AG04449 (cell line): ENCODE measurements around the gene PLXNA4.

ENCODE experiments used
- CTCF ChIA-PET: fragments of 350-600 bp; formaldehyde crosslinking; extraction: SDS; loops from one replicate; lab custom pipeline; 2021; ENCODE audit warnings: antibody characterized with exemption; lab: Yijun Ruan, JAX
- POLR2A ChIA-PET: fragments of 400-600, 350-600 bp; formaldehyde crosslinking; extraction: SDS; loops from one replicate; lab custom pipeline; 2020; ENCODE audit warnings: antibody characterized with exemption, inconsistent platforms; lab: Yijun Ruan, JAX
- DNase-seq: peaks from one replicate; pipeline ENCODE4 v3.0.0-alpha.2; 2010; ENCODE audit warnings: low read depth, low spot score
- H3K4me3 ChIP-seq: 2 replicates; pipeline ENCODE4 v1.5.1; 2011; ENCODE audit warnings: low read depth, mild to moderate bottlenecking, control low read depth, low read length
- CTCF ChIP-seq: IDR thresholded peaks from one replicate; pipeline ENCODE4 v1.5.1; 2011; ENCODE audit warnings: mild to moderate bottlenecking, moderate library complexity, low read length, control low read depth, inconsistent platforms; ENCODE audit not compliant: insufficient read depth; ENCODE audit errors: missing control alignments

The PLXNA4 gene

GRCh38 chr7:132548489-132549078 is 27.7 kb downstream of the PLXNA4 start:
- POLR2A ChIA-PET = no interaction called here
- CTCF ChIA-PET = interaction anchor here (1.2 kb wide), 1 partner anchor 32 kb away, joined by 3 read pairs; no protein-coding TSS in a partner anchor
- TF ChIP-seq CTCF = no peak
- no peak for DNase-seq
- H3K4me3 ChIP-seq = no peak overlapping the region

GRCh38 chr7:132547821-132548220 is 28.4 kb downstream of the PLXNA4 start:
- no peak overlapping the region for H3K4me3 ChIP-seq
- no peak for TF ChIP-seq CTCF
- DNase-seq = no peak
- POLR2A ChIA-PET = no interaction called here
- CTCF ChIA-PET = interaction anchor here (1.2 kb wide), 1 partner anchor 33 kb away, joined by 3 read pairs; no protein-coding TSS in a partner anchor

- CTCF ChIA-PET = no interaction called here
- H3K4me3 ChIP-seq = no peak overlapping the region
- TF ChIP-seq CTCF = no peak
- POLR2A ChIA-PET = no interaction called here
- DNase-seq = no peak
Observed at GRCh38 chr7:132546366-132547127, 29.7 kb downstream of the PLXNA4 start.

- no peak overlapping the region for H3K4me3 ChIP-seq
- CTCF ChIA-PET = no interaction called here
- no peak for DNase-seq
- TF ChIP-seq CTCF = no peak
- POLR2A ChIA-PET = no interaction called here
Observed at GRCh38 chr7:132545756-132546155, 30.5 kb downstream of the PLXNA4 start.

- no peak overlapping the region for H3K4me3 ChIP-seq
- ChIA-PET POLR2A (no interaction called here), CTCF (no interaction called here)
- TF ChIP-seq CTCF = no peak
- DNase-seq = no peak
Observed at GRCh38 chr7:132544999-132545398, 31.3 kb downstream of the PLXNA4 start.

- TF ChIP-seq CTCF = no peak
- ChIA-PET CTCF (interaction anchor here (1.2 kb wide), 1 partner anchor 36 kb away, joined by 4 read pairs; no protein-coding TSS in a partner anchor), POLR2A (no interaction called here)
- DNase-seq = no peak
- no peak overlapping the region for H3K4me3 ChIP-seq
Observed at GRCh38 chr7:132544025-132544424, 32.2 kb downstream of the PLXNA4 start.
